GM12891 (cell line): Measurements from ENCODE around the gene TIAM1.

Experiments used
- PAX5 ChIP-seq: IDR thresholded peaks from 2 replicates; pipeline ENCODE4 v1.6.1; 2011; ENCODE audit warnings: low read length, moderate library complexity, mild to moderate bottlenecking; ENCODE audit not compliant: insufficient read depth, severe bottlenecking
- POLR2A ChIP-seq: IDR thresholded peaks from 2 replicates; pipeline ENCODE4 v1.6.1; 2011; ENCODE audit warnings: low read depth, low read length, control low read depth
- POLR2AphosphoS5 ChIP-seq: IDR thresholded peaks from 2 replicates; pipeline ENCODE4 v1.6.1; 2011; ENCODE audit warnings: low read depth, low read length, control low read depth
- POU2F2 ChIP-seq: IDR thresholded peaks from 2 replicates; pipeline ENCODE4 v1.6.1; 2011; ENCODE audit warnings: low read depth, mild to moderate bottlenecking, control low read depth, low read length, moderate library complexity
- SPI1 ChIP-seq: IDR thresholded peaks from 2 replicates; pipeline ENCODE4 v1.6.1; 2011; ENCODE audit warnings: low read depth, low read length, control low read depth
- TAF1 ChIP-seq: IDR thresholded peaks from 2 replicates; pipeline ENCODE4 v1.6.1; 2011; ENCODE audit warnings: low read depth, low read length, control low read depth

DNA sequence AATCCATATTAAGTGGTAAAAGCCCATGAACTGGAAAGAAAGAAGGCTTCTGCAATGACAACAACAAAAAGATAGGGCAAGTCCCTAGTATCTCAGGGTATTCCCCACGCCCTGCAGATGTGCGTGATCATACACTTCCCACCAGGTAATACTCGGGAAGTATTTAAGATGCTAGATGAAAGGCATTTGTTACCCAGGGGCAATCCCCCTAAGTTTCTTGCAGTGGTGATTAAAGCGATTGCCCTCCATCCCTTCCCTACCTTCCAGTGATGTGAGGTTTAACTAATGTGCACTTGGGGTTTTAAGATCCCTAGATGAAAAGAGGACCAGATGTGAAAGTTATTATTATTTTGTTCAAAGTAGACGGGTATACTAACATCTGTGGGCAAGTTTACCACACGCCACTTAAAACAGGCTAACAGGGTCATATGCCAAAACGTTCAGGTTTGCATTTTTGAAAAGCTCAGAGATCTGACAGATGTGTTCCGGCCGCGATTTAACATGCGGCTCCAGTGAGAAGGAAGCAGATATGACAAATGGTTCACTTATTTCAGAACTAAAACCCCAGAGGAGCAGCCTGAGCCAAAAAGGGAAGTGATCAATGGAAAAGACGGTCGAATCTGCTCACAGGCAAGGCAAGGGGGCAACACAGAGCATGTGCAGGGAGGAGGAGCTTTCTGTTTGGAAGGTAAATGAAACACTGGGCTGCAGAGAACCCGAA is 17.4 kb downstream of the TIAM1 start:
- TF ChIP-seq POLR2A (no peak), POU2F2 (no peak), TAF1 (no peak), POLR2AphosphoS5 (no peak), SPI1 (peak; percentile 95), PAX5 (no peak)
